Kidney epithelial cell (primary cell): ENCODE data around the gene AMIGO2. TPM values are rescaled to one million over a fixed set of nuclear protein-coding genes. Genes with fewer than 3 reads are reported as not detected.
A peak's percentile ranks its signal among the peaks of the same experiment; 100 is the strongest.

ENCODE experiments used
- DNase-seq: peaks from one replicate; pipeline ENCODE4 v3.0.0-alpha.2; 2010; ENCODE audit warnings: low read depth
- H3K27me3 ChIP-seq: 2 replicates; pipeline ENCODE4 v1.6.0; 2011; ENCODE audit warnings: low read length; ENCODE audit not compliant: control insufficient read depth, insufficient read depth
- H3K36me3 ChIP-seq: 2 replicates; pipeline ENCODE4 v1.5.1; 2011; ENCODE audit warnings: low read length; ENCODE audit not compliant: control insufficient read depth, insufficient read depth
- H3K4me3 ChIP-seq: 2 replicates; pipeline ENCODE4 v1.5.1; 2011; ENCODE audit warnings: low read depth, mild to moderate bottlenecking, control low read depth, low read length
- CTCF ChIP-seq: IDR thresholded peaks from 2 replicates; pipeline ENCODE4 v1.5.1; 2011; ENCODE audit warnings: mild to moderate bottlenecking, moderate library complexity, low read length, control low read depth, inconsistent platforms; ENCODE audit not compliant: insufficient read depth, poor library complexity, severe bottlenecking
- total RNA-seq: library from RNA; depleted of rRNA; stranded (reverse); fragments of >200 nt; gene quantifications from 2 replicates; pipeline ENCODE4 v1.2.3, GENCODE V29; 2015

AMIGO2 gene
- total RNA-seq, 1 donor from 2014 or later = 284 TPM

GRCh38 chr12:47085815-47086252 lies 6.1 kb upstream of the AMIGO2 start:
- DNase-seq = no peak
- TF ChIP-seq CTCF = no peak
- no peaks in the 10 kb centered on the region for H3K27me3 ChIP-seq
- no peak overlapping the region for H3K4me3 ChIP-seq
- no peaks in the 10 kb centered on the region for H3K36me3 ChIP-seq

GRCh38 chr12:47084172-47084571 lies 4.4 kb upstream of the AMIGO2 start:
- no peaks in the 10 kb centered on the region for H3K36me3 ChIP-seq
- no peaks in the 10 kb centered on the region for H3K27me3 ChIP-seq
- no peak overlapping the region for H3K4me3 ChIP-seq
- TF ChIP-seq CTCF = no peak
- no peak for DNase-seq

- peak; percentile 90 for DNase-seq
- Histone ChIP-seq H3K27me3 (no peaks in the 10 kb centered on the region), H3K4me3 (no peak overlapping the region), H3K36me3 (no peaks in the 10 kb centered on the region)
- TF ChIP-seq CTCF = no peak
These were observed 3.2 kb upstream of the AMIGO2 start for GRCh38 chr12:47082796-47083621.

- Histone ChIP-seq H3K4me3 (no peak overlapping the region), H3K36me3 (no peaks in the 10 kb centered on the region), H3K27me3 (no peaks in the 10 kb centered on the region)
- no peak for TF ChIP-seq CTCF
- DNase-seq = no peak
These were observed 2.5 kb upstream of the AMIGO2 start for GRCh38 chr12:47082283-47082682.

GRCh38 chr12:47080725-47081502 lies 1.2 kb upstream of the AMIGO2 start:
- TF ChIP-seq CTCF = no peak
- Histone ChIP-seq H3K27me3 (no peaks in the 10 kb centered on the region), H3K4me3 (peak overlapping the region; percentile 68), H3K36me3 (no peaks in the 10 kb centered on the region)
- peak; percentile 76 for DNase-seq
